H1 (cell line): Measurements from ENCODE around the gene TLCD3B. TPM values are rescaled to one million over a fixed set of nuclear protein-coding genes. Genes with fewer than 3 reads are reported as not detected.

Experiments used
- ATF3 ChIP-seq: IDR thresholded peaks from 2 replicates; pipeline ENCODE4 v1.6.1; 2011; ENCODE audit warnings: low read depth, mild to moderate bottlenecking, low read length; ENCODE audit not compliant: insufficient read depth
- BCL11A ChIP-seq, 2 experiments: IDR thresholded peaks; one replicate each; pipeline ENCODE4 v1.6.1; 2011; ENCODE audit warnings: low read depth in 2 of 2, low read length in 2 of 2, mild to moderate bottlenecking in 2 of 2
- CBX5 ChIP-seq: fragments of 300-800, 300-1000 bp; sonication (generic); IDR thresholded peaks from 2 replicates; pipeline ENCODE4 v1.7.1; 2016; ENCODE audit warnings: antibody characterized with exemption, low read length, low read depth
- CBX8 ChIP-seq: fragments of 300-800, 300-1000 bp; sonication (generic); IDR thresholded peaks from 2 replicates; pipeline ENCODE4 v1.7.1; 2016; ENCODE audit warnings: low read depth, low read length, borderline replicate concordance
- CEBPB ChIP-seq: IDR thresholded peaks from 2 replicates; pipeline ENCODE4 v1.6.1; 2012; ENCODE audit warnings: low read depth, low read length
- CREB1 ChIP-seq: IDR thresholded peaks from 2 replicates; pipeline ENCODE4 v1.6.1; 2012; ENCODE audit warnings: inconsistent platforms
- EGR1 ChIP-seq: IDR thresholded peaks from 2 replicates; pipeline ENCODE4 v1.6.1; 2011; ENCODE audit warnings: low read depth, low read length, borderline replicate concordance
- GTF2F1 ChIP-seq: IDR thresholded peaks from 2 replicates; pipeline ENCODE4 v1.6.1; 2012; ENCODE audit warnings: low read depth, low read length, improper control_type of control experiment, borderline replicate concordance
- HDAC2 ChIP-seq, 2 experiments: fragments of 300-600 bp in 1 of 2; sonication (generic) in 1 of 2; IDR thresholded peaks; 2 replicates each; pipeline ENCODE4 v1.6.1; 2011 to 2012; ENCODE audit warnings: low read depth in 2 of 2, low read length in 2 of 2, mild to moderate bottlenecking in 2 of 2, moderate library complexity in 2 of 2, borderline replicate concordance in 1 of 2, inconsistent platforms in 1 of 2
- JUND ChIP-seq: IDR thresholded peaks from 2 replicates; pipeline ENCODE4 v1.6.1; 2011; ENCODE audit warnings: mild to moderate bottlenecking, improper control_type of control experiment, low read length
- KDM4A ChIP-seq: IDR thresholded peaks from one replicate; pipeline ENCODE4 v1.7.1; 2012; ENCODE audit warnings: low read depth, mild to moderate bottlenecking, moderate library complexity, low read length, inconsistent platforms; ENCODE audit not compliant: severe bottlenecking
- KDM5A ChIP-seq: fragments of 200-600 bp; IDR thresholded peaks from 2 replicates; pipeline ENCODE4 v1.7.1; 2012; ENCODE audit warnings: mild to moderate bottlenecking, low read length, inconsistent platforms, mixed read lengths
- NANOG ChIP-seq: IDR thresholded peaks from 2 replicates; pipeline ENCODE4 v1.6.1; 2011; ENCODE audit warnings: low read length, low read depth, mild to moderate bottlenecking, inconsistent platforms; ENCODE audit not compliant: insufficient read depth, poor library complexity, severe bottlenecking
- NRF1 ChIP-seq: IDR thresholded peaks from 2 replicates; pipeline ENCODE4 v1.6.1; 2011; ENCODE audit warnings: mild to moderate bottlenecking, low read depth, low read length, improper control_type of control experiment
- PHF8 ChIP-seq: fragments of 200-600 bp; sonication (generic); conservative IDR thresholded peaks from 2 replicates; pipeline ENCODE4 v1.7.1; 2012; ENCODE audit warnings: low read depth, mild to moderate bottlenecking, inconsistent platforms, low read length, moderate library complexity
- POLR2A ChIP-seq, 2 experiments: IDR thresholded peaks; 1 replicate in 1 of 2; 2 replicates in 1 of 2; pipeline ENCODE4 v1.6.1; 2011; ENCODE audit warnings: low read depth in 2 of 2, low read length in 2 of 2, mild to moderate bottlenecking in 2 of 2; ENCODE audit errors: control extremely low read depth in 1 of 2
- SAP30 ChIP-seq: fragments of 300-600 bp; sonication (generic); IDR thresholded peaks from 2 replicates; pipeline ENCODE4 v1.7.1; 2012; ENCODE audit warnings: low read length, moderate library complexity, mild to moderate bottlenecking, inconsistent platforms; ENCODE audit not compliant: insufficient read depth, insufficient replicate concordance
- SIN3A ChIP-seq, 2 experiments: IDR thresholded peaks in 1 of 2; conservative IDR thresholded peaks in 1 of 2; 2 replicates each; pipeline ENCODE4 v1.6.1; 2011 to 2012; ENCODE audit warnings: low read length in 2 of 2, improper control_type of control experiment in 1 of 2, low read depth in 1 of 2, mild to moderate bottlenecking in 1 of 2
- SP1 ChIP-seq: IDR thresholded peaks from 2 replicates; pipeline ENCODE4 v1.6.1; 2011; ENCODE audit warnings: low read depth, low read length
- SUZ12 ChIP-seq: fragments of 200-600 bp; sonication (generic); IDR thresholded peaks from 2 replicates; pipeline ENCODE4 v1.6.1; 2012; ENCODE audit warnings: mild to moderate bottlenecking, inconsistent platforms, low read length, moderate library complexity, mixed read lengths
- TBP ChIP-seq: IDR thresholded peaks from 2 replicates; pipeline ENCODE4 v1.6.1; 2011; ENCODE audit warnings: low read depth, low read length, improper control_type of control experiment
- TCF12 ChIP-seq: IDR thresholded peaks from 2 replicates; pipeline ENCODE4 v1.6.1; 2011; ENCODE audit warnings: low read depth, mild to moderate bottlenecking, low read length
- TEAD4 ChIP-seq: IDR thresholded peaks from 2 replicates; pipeline ENCODE4 v1.6.1; 2012; ENCODE audit warnings: low read depth, low read length, inconsistent platforms, mixed read lengths
- USF2 ChIP-seq: IDR thresholded peaks from 2 replicates; pipeline ENCODE4 v1.6.1; 2011; ENCODE audit warnings: low read length, improper control_type of control experiment
- polyA plus RNA-seq, 7 experiments: library from polyadenylated mRNA; depleted of rRNA in 3 of 7; stranded (reverse) in 5 of 7; unstranded in 2 of 7; fragments of >200 nt in 5 of 7; fragments of 200-250 nt in 2 of 7; gene quantifications; 1 replicate in 5 of 7; 2 replicates in 1 of 7; 4 replicates in 1 of 7; pipeline versions ENCODE4 v1.2.1 to v1.2.3, GENCODE V29; 2011 to 2013; ENCODE audit warnings: missing spikeins in 2 of 7, mixed read lengths in 2 of 7
- total RNA-seq: library from RNA; stranded (reverse); fragmentation: NEBNext Ultra II Directional; extraction: Animal tissue kit (Norgen Biotek cat#: 25700); gene quantifications from 2 replicates; pipeline ENCODE4 v1.2.1, GENCODE V29; 2021

TLCD3B gene
- total and polyA plus RNA-seq, 2 of the 8 experiments (the other 6 are each of a cell fraction or from before 2014, with no cell fraction given), result 15.2 to 26.9 TPM

GRCh38 chr16:30030841-30031413 is at the start of gene TLCD3B (continued):
- TF ChIP-seq CBX5, result no peak
- peak in 1 of 2 experiments; percentile 39; a peak in 1 of 4 replicates for TF ChIP-seq SIN3A (conservative IDR thresholded peaks at IDR 0.05 in 1 of 2, IDR thresholded peaks at IDR 0.05 in 1 of 2; ENCODE audit: low read depth in 1 of 2, low read length in 2 of 2)
- TF ChIP-seq KDM4A, result peak; percentile 16
- TF ChIP-seq BCL11A (IDR thresholded peaks at IDR 0.05; ENCODE audit: low read depth in 2 of 2, low read length in 2 of 2), result no peak
- TF ChIP-seq EGR1, result no peak
- 0 out of 2 replicates have a peak, but pooled peaks have one; percentile 10 for TF ChIP-seq SP1
- no peak for TF ChIP-seq ATF3
- TF ChIP-seq GTF2F1, result no peak
- no peak for TF ChIP-seq HDAC2 (IDR thresholded peaks at IDR 0.05; ENCODE audit: borderline replicate concordance in 1 of 2, low read depth in 2 of 2, low read length in 2 of 2)
- TF ChIP-seq SUZ12, result 0 out of 2 replicates have a peak, but pooled peaks have one; percentile 27
- TF ChIP-seq PHF8, result no peak
- TF ChIP-seq TBP, result no peak
- no peak for TF ChIP-seq TCF12
- TF ChIP-seq TEAD4, result no peak
- TF ChIP-seq CREB1, result 0 out of 2 replicates have a peak, but pooled peaks have one; percentile 4
- TF ChIP-seq CBX8, result no peak
- TF ChIP-seq KDM5A, result no peak
- TF ChIP-seq NANOG, result no peak
- no peak for TF ChIP-seq CEBPB
- no peak for TF ChIP-seq NRF1
- no peak for TF ChIP-seq POLR2A (IDR thresholded peaks at IDR 0.05; ENCODE audit: control extremely low read depth in 1 of 2, low read depth in 2 of 2, low read length in 2 of 2)
- no peak for TF ChIP-seq JUND
- TF ChIP-seq SAP30, result no peak
- TF ChIP-seq USF2, result no peak
